Measurements from ENCODE around the gene SCN8A. TPM values are rescaled to one million over a fixed set of nuclear protein-coding genes. Genes with fewer than 3 reads are reported as not detected.

The SCN8A gene
- total RNA-seq, 1 experiment from 2014 or later = 1.1 TPM

DNA sequence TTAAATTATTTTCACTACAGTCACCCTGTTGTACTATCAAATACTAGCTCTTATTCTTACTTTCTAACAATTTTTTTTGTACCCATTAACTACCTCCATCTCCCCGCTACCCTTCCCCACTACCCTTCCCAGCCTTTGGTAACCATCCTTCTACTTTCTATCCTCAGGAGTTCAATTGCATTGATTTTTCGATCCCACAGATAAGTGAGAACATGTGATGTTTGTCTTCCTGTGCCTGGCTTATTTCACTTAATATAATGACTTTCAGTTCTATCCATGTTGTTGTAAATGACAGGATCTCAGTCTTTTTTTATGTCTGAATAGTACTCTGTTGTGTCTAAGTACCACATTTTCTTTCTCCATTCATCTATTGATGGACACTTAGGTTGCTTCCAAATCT is 139.7 kb downstream of the SCN8A start:
- in situ Hi-C loops (cut with HindIII; ENCODE audit: low pct_unique_long_range_greater_than_20kb, low sequenced_read_pairs) = no loop called here
- peak; percentile 19 for DNase-seq (ENCODE audit: low read depth, low spot score)

DNA sequence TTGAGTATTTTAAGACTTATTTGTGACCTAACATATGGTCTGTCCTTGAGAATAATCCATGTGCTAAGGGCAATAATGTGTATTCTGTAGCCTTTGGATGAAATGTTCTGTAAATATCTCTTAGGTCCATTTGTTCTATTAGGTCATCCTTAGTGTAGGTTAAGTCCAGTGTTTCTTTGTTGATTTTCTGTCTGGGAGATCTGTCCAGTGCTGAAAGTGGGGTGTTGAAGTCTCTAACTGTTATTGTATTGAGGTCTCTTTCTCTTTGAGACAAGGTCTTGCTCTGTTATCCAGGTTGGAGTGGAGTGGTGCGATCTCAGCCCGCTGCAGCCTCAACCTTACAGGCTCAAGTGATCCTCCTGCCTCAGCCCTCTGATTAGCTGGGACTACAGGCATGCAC is 149.5 kb downstream of the SCN8A start:
- in situ Hi-C loops (cut with HindIII; ENCODE audit: low pct_unique_long_range_greater_than_20kb, low sequenced_read_pairs) = no loop called here
- no peak for DNase-seq (ENCODE audit: low read depth, low spot score)

GRCh38 chr12:51744235-51744634 is 153.2 kb downstream of the SCN8A start:
- DNase-seq (ENCODE audit: low read depth, low spot score) = no peak

DNA sequence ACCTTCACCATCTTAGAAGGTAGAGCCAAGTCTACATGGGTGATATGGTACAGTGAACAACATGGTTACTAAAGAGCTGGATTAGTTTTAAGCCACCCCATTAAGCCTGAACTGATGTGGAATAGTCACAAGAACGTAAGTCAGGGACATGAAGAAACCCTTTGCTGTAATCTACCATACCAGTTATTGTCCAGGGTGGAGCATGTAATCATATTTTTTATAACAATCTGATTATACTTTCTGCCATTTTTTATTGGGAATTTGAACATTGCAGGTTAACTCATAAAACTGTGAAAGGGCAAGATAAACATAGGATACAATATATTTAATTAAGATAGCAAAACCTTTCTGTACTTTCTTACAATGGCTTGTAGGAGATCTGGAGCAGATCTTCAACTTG is 153.9 kb downstream of the SCN8A start:
- in situ Hi-C loops (cut with HindIII; ENCODE audit: low pct_unique_long_range_greater_than_20kb, low sequenced_read_pairs) = no loop called here
- DNase-seq (ENCODE audit: low read depth, low spot score) = no peak

More at GRCh38 chr12:51744235-51744634, 153.2 kb downstream of the SCN8A start:
- in situ Hi-C loops (cut with HindIII; ENCODE audit: low pct_unique_long_range_greater_than_20kb, low sequenced_read_pairs) = no loop called here

GRCh38 chr12:51746416-51746815 is 155.4 kb downstream of the SCN8A start:
- DNase-seq (ENCODE audit: low read depth, low spot score) = no peak
- in situ Hi-C loops (cut with HindIII; ENCODE audit: low pct_unique_long_range_greater_than_20kb, low sequenced_read_pairs) = no loop called here

DNA sequence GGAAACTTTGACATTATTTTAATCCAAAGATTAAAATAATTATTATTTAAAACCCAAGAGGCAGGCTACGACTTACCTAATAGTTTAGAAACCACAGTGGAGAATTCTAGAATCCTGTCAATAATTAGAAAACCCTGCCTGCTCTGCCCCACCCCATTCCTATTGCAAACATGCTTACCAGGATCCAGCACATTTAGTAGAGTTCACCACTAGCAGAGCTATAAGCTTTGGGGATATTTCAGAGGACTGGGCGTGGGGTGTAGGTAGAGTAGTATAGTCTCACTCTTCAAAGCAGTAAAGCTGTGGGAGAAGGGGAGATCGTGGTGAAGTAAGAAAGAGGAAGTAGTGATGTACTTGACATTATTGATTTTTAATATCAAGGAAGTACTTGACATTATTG is 157.2 kb downstream of the SCN8A start:
- no peak for DNase-seq (ENCODE audit: low read depth, low spot score)
- in situ Hi-C loops (cut with HindIII; ENCODE audit: low pct_unique_long_range_greater_than_20kb, low sequenced_read_pairs) = no loop called here

- in situ Hi-C loops (cut with HindIII; ENCODE audit: low pct_unique_long_range_greater_than_20kb, low sequenced_read_pairs) = no loop called here
Measured at GRCh38 chr12:51749206-51749985, 158.4 kb downstream of the SCN8A start.

DNA sequence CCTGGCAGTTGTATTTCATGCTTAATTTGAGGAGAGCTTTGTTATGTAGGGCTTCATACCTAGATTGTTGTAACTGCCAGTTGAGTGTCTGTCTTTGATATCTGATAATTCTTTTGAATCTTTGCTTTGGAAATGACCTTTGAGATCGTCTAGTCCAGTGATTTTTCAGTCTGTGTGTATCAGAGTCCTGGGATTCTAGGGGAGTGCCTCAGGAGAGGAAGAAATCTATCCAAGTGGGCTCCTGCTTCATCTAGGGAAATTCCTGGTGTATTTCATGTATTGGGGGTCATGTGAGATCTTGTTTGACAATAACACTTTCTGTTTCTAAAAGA is 158.9 kb downstream of the SCN8A start:
- in situ Hi-C loops (cut with HindIII; ENCODE audit: low pct_unique_long_range_greater_than_20kb, low sequenced_read_pairs) = no loop called here

More at GRCh38 chr12:51749206-51749985, 158.4 kb downstream of the SCN8A start:
- no peak for DNase-seq (ENCODE audit: low read depth, low spot score)

DNA sequence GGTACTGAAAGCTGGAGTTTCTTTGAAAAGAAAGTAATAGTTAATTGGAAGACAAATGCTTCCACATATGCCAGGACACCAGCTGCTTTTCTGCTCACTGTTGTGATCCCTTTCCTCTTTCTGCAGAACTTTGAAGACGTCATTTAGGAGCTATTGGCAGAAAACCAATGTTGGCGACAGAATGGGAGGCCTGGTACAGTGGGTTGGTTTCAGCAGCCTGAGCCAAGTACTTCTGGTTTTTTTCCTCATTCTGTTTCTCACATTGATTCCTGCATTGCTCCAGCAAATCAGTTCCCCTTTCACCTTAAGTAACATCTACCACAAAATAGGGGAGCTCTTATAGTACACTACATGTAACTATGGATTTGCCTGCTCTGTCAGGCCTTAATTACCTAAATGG is 160.6 kb downstream of the SCN8A start:
- no peak for DNase-seq (ENCODE audit: low read depth, low spot score)
- in situ Hi-C loops (cut with HindIII; ENCODE audit: low pct_unique_long_range_greater_than_20kb, low sequenced_read_pairs) = no loop called here

More for the DNA sequence above, 158.9 kb downstream of the SCN8A start:
- no peak for DNase-seq (ENCODE audit: low read depth, low spot score)

GRCh38 chr12:51752234-51752889 is 161.3 kb downstream of the SCN8A start:
- peak; percentile 70 for DNase-seq (ENCODE audit: low read depth, low spot score)
- in situ Hi-C loops (cut with HindIII; ENCODE audit: low pct_unique_long_range_greater_than_20kb, low sequenced_read_pairs) = no loop called here

DNA sequence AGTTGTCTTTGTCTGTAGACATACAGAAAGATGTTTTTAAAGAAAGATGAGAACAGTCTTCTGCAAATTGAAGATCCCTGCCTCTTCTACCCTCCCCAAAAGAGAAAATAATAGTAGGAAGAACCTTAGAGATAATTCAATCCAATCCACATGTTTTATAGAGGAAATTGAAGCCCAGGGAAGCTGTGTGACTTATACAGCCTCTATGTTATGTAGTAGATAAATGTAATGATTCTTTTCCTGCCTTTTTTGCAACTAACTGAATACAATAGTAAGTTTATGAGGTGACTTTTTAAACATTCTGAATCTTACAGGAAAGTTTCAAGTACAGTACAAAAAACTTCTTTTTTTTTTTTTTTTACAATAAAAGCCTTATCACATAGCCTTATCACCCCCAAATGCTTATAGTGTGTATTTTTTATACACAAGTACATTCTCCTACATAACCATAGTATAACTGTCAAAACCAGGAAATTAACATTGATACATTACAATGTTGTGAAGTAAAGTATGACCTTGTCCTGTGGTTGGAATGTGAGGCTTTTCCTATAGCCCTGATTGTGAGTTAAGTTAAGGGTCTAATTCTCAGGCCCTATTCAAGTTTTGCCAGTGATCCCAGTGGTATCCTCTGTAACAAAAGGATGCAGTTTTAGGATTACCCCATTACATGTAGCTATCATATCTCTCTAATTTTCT is 163.1 kb downstream of the SCN8A start:
- no peak for DNase-seq (ENCODE audit: low read depth, low spot score)
- in situ Hi-C loops (cut with HindIII; ENCODE audit: low pct_unique_long_range_greater_than_20kb, low sequenced_read_pairs) = no loop called here

- DNase-seq (ENCODE audit: low read depth, low spot score) = no peak
- in situ Hi-C loops (cut with HindIII; ENCODE audit: low pct_unique_long_range_greater_than_20kb, low sequenced_read_pairs) = no loop called here
Measured at GRCh38 chr12:51755251-51755650, 164.2 kb downstream of the SCN8A start.

DNA sequence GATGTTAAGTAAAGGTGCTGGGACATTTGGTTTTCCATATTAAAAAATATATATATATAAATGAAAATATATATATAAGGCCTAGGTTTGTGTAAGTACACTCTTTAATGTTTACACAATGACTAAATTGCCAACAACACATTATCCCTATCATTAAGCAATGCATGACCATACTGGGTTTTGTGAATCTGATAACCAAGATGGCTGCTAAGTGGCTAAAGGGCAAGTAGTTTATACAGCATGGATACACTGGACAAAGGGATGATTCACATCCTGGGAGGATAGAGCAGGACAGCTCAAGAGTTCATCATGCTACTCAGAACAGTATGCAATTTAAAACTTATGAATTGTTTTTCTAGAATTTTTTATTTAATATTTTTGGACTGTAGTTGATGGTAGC is 168.1 kb downstream of the SCN8A start:
- in situ Hi-C loops (cut with HindIII; ENCODE audit: low pct_unique_long_range_greater_than_20kb, low sequenced_read_pairs) = no loop called here

DNA sequence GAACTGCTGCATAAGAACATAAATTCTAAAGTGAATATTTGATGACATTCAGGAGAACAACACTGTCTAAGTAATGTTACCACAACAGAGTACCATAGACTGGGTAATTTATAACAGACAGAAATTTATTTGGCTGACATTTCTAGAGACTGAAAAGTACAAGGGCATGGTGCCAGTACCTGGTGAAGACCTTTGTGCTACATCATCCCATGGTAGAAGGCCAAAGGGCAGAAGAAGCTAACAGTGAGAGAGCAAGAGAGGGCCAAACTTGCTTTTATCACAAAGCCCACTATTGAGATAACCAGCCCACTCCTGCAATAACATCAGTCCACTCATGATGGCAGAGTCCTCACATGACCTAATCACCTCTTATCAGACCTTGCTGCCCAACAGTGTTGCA is 168.7 kb downstream of the SCN8A start:
- DNase-seq (ENCODE audit: low read depth, low spot score) = no peak
- in situ Hi-C loops (cut with HindIII; ENCODE audit: low pct_unique_long_range_greater_than_20kb, low sequenced_read_pairs) = no loop called here

More for the DNA sequence above, 168.1 kb downstream of the SCN8A start:
- peak; percentile 14 for DNase-seq (ENCODE audit: low read depth, low spot score)

DNA sequence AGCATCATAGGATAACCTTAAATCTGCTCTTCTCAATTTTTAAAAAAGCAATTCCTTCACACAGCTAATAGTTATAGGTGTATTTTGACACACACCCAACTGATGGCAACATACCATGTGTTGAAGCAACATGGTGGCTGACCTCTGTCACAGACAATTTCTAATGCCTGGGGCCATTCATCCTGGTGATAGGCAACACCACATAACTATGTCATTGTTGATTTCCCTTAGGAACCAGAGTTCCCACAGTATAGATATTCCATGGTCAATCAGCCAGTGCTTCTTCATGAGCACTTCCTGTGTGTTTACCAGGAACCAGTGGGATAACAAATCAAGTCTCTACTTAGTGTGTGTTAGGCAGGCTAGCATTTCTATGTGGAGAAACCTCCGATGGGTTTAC is 169.2 kb downstream of the SCN8A start:
- DNase-seq (ENCODE audit: low read depth, low spot score) = peak; percentile 23

DNA sequence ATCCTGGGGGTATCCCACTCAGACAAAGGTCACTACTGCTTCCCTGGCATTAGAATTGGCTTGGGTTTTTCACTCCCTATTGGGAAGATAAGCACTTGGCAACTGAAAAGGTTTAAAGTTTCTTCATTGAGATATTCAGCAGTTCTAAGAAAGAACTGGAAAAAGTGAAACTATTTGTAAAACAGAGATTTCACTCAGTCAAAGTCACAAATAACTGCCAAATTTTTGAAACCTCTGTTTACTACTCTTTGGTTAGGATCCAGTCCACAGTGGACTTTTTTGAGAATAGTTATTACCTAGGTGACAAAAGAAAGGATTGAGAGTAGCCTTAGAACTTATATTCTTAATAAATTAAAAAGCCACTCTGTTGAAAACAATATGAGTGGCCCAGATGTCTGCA is 172.7 kb downstream of the SCN8A start:
- in situ Hi-C loops (cut with HindIII; ENCODE audit: low pct_unique_long_range_greater_than_20kb, low sequenced_read_pairs) = no loop called here
- no peak for DNase-seq (ENCODE audit: low read depth, low spot score)

More for the DNA sequence above, 169.2 kb downstream of the SCN8A start:
- in situ Hi-C loops (cut with HindIII; ENCODE audit: low pct_unique_long_range_greater_than_20kb, low sequenced_read_pairs) = no loop called here

DNA sequence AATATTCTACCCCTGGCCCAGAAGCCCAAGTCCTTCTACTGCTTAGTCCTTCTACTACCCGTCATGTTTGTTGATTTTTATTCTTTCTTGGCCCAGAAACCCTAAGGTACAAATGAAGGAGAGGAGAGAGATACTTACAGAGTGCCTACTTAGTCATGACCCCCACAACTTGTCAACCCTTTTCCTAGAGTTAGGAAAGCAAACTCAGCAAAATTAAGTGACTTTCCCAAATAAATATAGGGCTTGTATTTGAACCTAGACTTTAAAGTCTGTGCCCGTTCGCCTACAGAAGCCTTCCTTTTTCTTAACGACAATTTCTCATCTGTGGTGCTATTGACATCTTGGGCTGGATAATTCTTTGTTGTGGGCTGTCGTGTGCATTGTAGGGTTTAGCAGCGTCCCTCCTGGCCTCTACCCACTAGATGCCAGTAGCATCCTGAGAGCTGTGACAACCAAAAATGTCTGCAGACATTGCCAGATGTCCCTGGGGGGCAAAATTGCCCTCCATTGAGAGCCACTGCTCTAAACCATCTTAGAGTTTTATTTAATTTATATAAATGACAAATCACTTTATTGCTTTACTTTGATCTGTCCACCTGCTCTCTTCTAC is 175.1 kb downstream of the SCN8A start:
- DNase-seq (ENCODE audit: low read depth, low spot score) = no peak

DNA sequence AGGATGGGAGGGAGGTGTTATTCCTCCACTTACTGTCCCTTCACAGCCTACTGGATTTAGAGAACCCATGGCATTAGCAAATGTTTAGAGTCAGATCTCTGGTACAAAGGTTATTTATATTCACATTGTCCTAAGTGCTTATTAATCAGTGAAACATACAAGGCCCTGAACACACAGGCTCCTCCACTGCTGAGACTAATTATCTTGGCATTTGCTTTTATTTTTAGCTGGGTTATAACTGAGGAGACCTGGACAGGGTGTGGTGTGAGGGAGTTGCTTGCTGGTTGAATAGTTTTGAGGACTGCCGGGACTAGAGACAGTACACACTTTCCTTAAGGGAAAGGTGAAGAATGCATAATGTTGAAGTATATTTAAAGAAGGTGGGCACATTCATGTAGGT is 180.0 kb downstream of the SCN8A start:
- no peak for DNase-seq (ENCODE audit: low read depth, low spot score)
- in situ Hi-C loops (cut with HindIII; ENCODE audit: low pct_unique_long_range_greater_than_20kb, low sequenced_read_pairs) = no loop called here

More for the DNA sequence above, 175.1 kb downstream of the SCN8A start:
- in situ Hi-C loops (cut with HindIII; ENCODE audit: low pct_unique_long_range_greater_than_20kb, low sequenced_read_pairs) = no loop called here

Measured in SK-MEL-5 (cell line).